GM21423 (cell line): ENCODE measurements around the gene RASSF8.

Experiments
- ATAC-seq: cut with Tn5 transposase; IDR thresholded peaks from one replicate; pipeline ENCODE4 v1.9.1; 2021; ENCODE audit warnings: mild to moderate bottlenecking, moderate library complexity; ENCODE audit not compliant: unreplicated experiment

RASSF8 gene

GRCh38 chr12:25958428-25959070 lies at the start of gene RASSF8:
TSS of gene RASSF8 (plus strand) at chr12:25958682. CDS start at chr12:26055344, 96,662 bp downstream.
- peak; percentile 77 for ATAC-seq

- no peak for ATAC-seq
These were observed 43.9 kb upstream of the RASSF8 start for GRCh38 chr12:25914551-25914950.

- no peak for ATAC-seq
These were observed 33.9 kb upstream of the RASSF8 start for GRCh38 chr12:25924491-25925001.

- no peak for ATAC-seq
These were observed 33.4 kb upstream of the RASSF8 start for GRCh38 chr12:25925064-25925463.

- ATAC-seq: no peak
These were observed 31.9 kb upstream of the RASSF8 start for GRCh38 chr12:25926536-25926935.

GRCh38 chr12:25929142-25929541 lies 29.3 kb upstream of the RASSF8 start:
- no peak for ATAC-seq

- no peak for ATAC-seq
These were observed 25.5 kb upstream of the RASSF8 start for GRCh38 chr12:25932971-25933370.

GRCh38 chr12:25934456-25934855 lies 24.0 kb upstream of the RASSF8 start:
- ATAC-seq: no peak

GRCh38 chr12:25935355-25936144 lies 22.9 kb upstream of the RASSF8 start:
- no peak for ATAC-seq

GRCh38 chr12:25937096-25937495 lies 21.4 kb upstream of the RASSF8 start:
- no peak for ATAC-seq

- no peak for ATAC-seq
These were observed 19.9 kb upstream of the RASSF8 start for GRCh38 chr12:25938581-25938980.

- no peak for ATAC-seq
These were observed 18.9 kb upstream of the RASSF8 start for GRCh38 chr12:25939606-25940005.

GRCh38 chr12:25940886-25941285 lies 17.6 kb upstream of the RASSF8 start:
- no peak for ATAC-seq

- ATAC-seq: no peak
These were observed 15.8 kb upstream of the RASSF8 start for GRCh38 chr12:25942709-25943108.

GRCh38 chr12:25943940-25944339 lies 14.5 kb upstream of the RASSF8 start:
- ATAC-seq: no peak

- no peak for ATAC-seq
These were observed 9.1 kb upstream of the RASSF8 start for GRCh38 chr12:25949343-25949742.

- no peak for ATAC-seq
These were observed 8.0 kb upstream of the RASSF8 start for GRCh38 chr12:25950329-25951115.

GRCh38 chr12:25957793-25958427 lies 572 bp upstream of the RASSF8 start:
- ATAC-seq: no peak

- no peak for ATAC-seq
These were observed 834 bp downstream of the RASSF8 start for GRCh38 chr12:25959071-25959961.

GRCh38 chr12:25960143-25960542 lies 1.7 kb downstream of the RASSF8 start:
- no peak for ATAC-seq
